K562 (cell line): ENCODE measurements around the gene TTC31. TPM values are rescaled to one million over a fixed set of nuclear protein-coding genes. Genes with fewer than 3 reads are reported as not detected.

Experiments
- BHLHE40 ChIP-seq: IDR thresholded peaks from 2 replicates; pipeline ENCODE4 v1.6.1; 2011; ENCODE audit warnings: low read length, improper control_type of control experiment
- EHMT2 ChIP-seq: fragments of 450-650 bp; IDR thresholded peaks from 2 replicates; pipeline ENCODE4 v1.6.1; 2018; ENCODE audit warnings: antibody characterized with exemption
- GABPA ChIP-seq: fragments of 200-800 bp; sonication (Bioruptor generic); conservative IDR thresholded peaks from 2 replicates; pipeline ENCODE4 v1.6.1; 2016; ENCODE audit warnings: low read depth, missing genetic modification characterization, missing compliant biosample characterization
- HES1 ChIP-seq: fragments of 450-650 bp; IDR thresholded peaks from 2 replicates; pipeline ENCODE4 v1.6.1; 2016; ENCODE audit warnings: low read depth, mild to moderate bottlenecking, moderate library complexity
- ILK ChIP-seq: fragments of 450-650 bp; IDR thresholded peaks from 2 replicates; pipeline ENCODE4 v1.6.1; 2016; ENCODE audit warnings: missing genetic modification characterization, low read depth, mild to moderate bottlenecking, missing compliant biosample characterization, moderate library complexity, borderline replicate concordance
- KDM4B ChIP-seq, 2 experiments: fragments of 450-650 bp in 1 of 2; sonication (generic) in 1 of 2; IDR thresholded peaks; 2 replicates each; pipeline ENCODE4 v1.6.1; 2016 to 2017; ENCODE audit warnings: borderline replicate concordance in 2 of 2, antibody characterized with exemption in 1 of 2, low read depth in 1 of 2, mild to moderate bottlenecking in 1 of 2
- PKNOX1 ChIP-seq: fragments of 450-650 bp; IDR thresholded peaks from 2 replicates; pipeline ENCODE4 v1.6.1; 2016
- PRMT5 ChIP-seq: sonication (generic); formaldehyde crosslinking; IDR thresholded peaks from 2 replicates; pipeline ENCODE4 v1.5.0; 2020; ENCODE audit warnings: missing genetic modification reagents
- REST ChIP-seq, 2 experiments: fragments of 450-650 bp; formaldehyde crosslinking in 1 of 2; IDR thresholded peaks; 2 replicates each; pipeline versions ENCODE4 v1.4.0 to v1.6.1; 2014 to 2020; ENCODE audit warnings: mild to moderate bottlenecking in 2 of 2, borderline replicate concordance in 1 of 2, low read depth in 1 of 2
- TAF1 ChIP-seq: IDR thresholded peaks from 2 replicates; pipeline ENCODE4 v1.6.1; 2011; ENCODE audit warnings: mild to moderate bottlenecking, low read length, moderate library complexity; ENCODE audit not compliant: insufficient read depth, control insufficient read depth, severe bottlenecking; ENCODE audit errors: extremely low read depth
- YY1 ChIP-seq, 3 experiments: IDR thresholded peaks; 2 replicates each; pipeline ENCODE4 v1.6.1; 2011; ENCODE audit warnings: low read length in 2 of 3, mild to moderate bottlenecking in 2 of 3, moderate library complexity in 2 of 3, borderline replicate concordance in 1 of 3, control low read depth in 1 of 3, low read depth in 1 of 3; ENCODE audit not compliant: insufficient read depth in 3 of 3, insufficient replicate concordance in 2 of 3, control insufficient read depth in 1 of 3, insufficient read length in 1 of 3; ENCODE audit errors: extremely low read depth in 1 of 3
- ZNF174 ChIP-seq: fragments of 250-450 bp; sonication (Bioruptor Pico); IDR thresholded peaks from 2 replicates; pipeline ENCODE4 v1.4.0; 2020; ENCODE audit warnings: mild to moderate bottlenecking
- ZNF766 ChIP-seq: fragments of 200-800 bp; sonication (Bioruptor generic); conservative IDR thresholded peaks from 2 replicates; pipeline ENCODE4 v1.6.1; 2016; ENCODE audit warnings: missing genetic modification characterization, missing compliant biosample characterization
- polyA plus RNA-seq, 8 experiments: library from polyadenylated mRNA; depleted of rRNA in 4 of 8; stranded (reverse) in 5 of 8; unstranded in 3 of 8; fragments of >200 nt; fragmentation: Nextera tagmentation in 2 of 8; fragmentation: Illumina TruSeq in 1 of 8; extraction: Ambion mirVana in 2 of 8; extraction: Trizol in 1 of 8; gene quantifications; 2 replicates each; pipeline versions ENCODE4 v1.2.1 to v1.2.3, GENCODE V29; 2011 to 2014; ENCODE audit warnings: inconsistent platforms in 1 of 8, missing spikeins in 1 of 8
- total RNA-seq, 7 experiments: library from RNA; depleted of rRNA in 6 of 7; stranded (reverse); fragments of >200 nt in 6 of 7; fragmentation: Illumina TruSeq in 2 of 7; extraction: Trizol in 2 of 7; gene quantifications; 2 replicates each; pipeline versions ENCODE4 v1.2.1 to v1.2.3, GENCODE V29; 2011 to 2021; ENCODE audit warnings: low replicate concordance in 1 of 7

Gene TTC31
- total and polyA plus RNA-seq, 9 of the 15 experiments (the other 6 are each of a cell fraction or from before 2014, with no cell fraction given) = 4.7 to 30.5 (median 15.9) TPM

- 0 out of 2 replicates have a peak, but pooled peaks have one; percentile 2 for TF ChIP-seq HES1
- TF ChIP-seq ZNF766 = 0 out of 2 replicates have a peak, but pooled peaks have one; percentile 48
- TF ChIP-seq GABPA (tag) = peak; percentile 3; the same call in 1 of the 2 replicates
- no peak for TF ChIP-seq EHMT2
- TF ChIP-seq ZNF174 = no peak
- no peak for TF ChIP-seq ILK (tag)
- TF ChIP-seq PKNOX1 = peak; percentile 3
- TF ChIP-seq REST (IDR thresholded peaks at IDR 0.05; ENCODE audit: borderline replicate concordance) = peak; percentile 42; the same call in 1 of the 2 replicates
- TF ChIP-seq REST (CRISPR knock-in tag; IDR thresholded peaks at IDR 0.05; ENCODE audit: low read depth) = peak; percentile 3; the same call in 1 of the 2 replicates
- TF ChIP-seq BHLHE40 = 0 out of 2 replicates have a peak, but pooled peaks have one; percentile 4
- TF ChIP-seq TAF1 = peak; percentile 7
- TF ChIP-seq PRMT5 = no peak
- TF ChIP-seq YY1 (IDR thresholded peaks at IDR 0.05; ENCODE audit: borderline replicate concordance in 1 of 3, control insufficient read depth in 1 of 3, extremely low read depth in 1 of 3, insufficient read depth in 3 of 3, insufficient read length in 1 of 3, insufficient replicate concordance in 2 of 3, low read depth in 1 of 3, low read length in 2 of 3) = peak in 2 of 3 experiments; percentile 24 to 78
- TF ChIP-seq KDM4B (IDR thresholded peaks at IDR 0.05; ENCODE audit: borderline replicate concordance in 2 of 2, low read depth in 1 of 2) = no peak
Observed at GRCh38 chr2:74503506-74504475, 20.9 kb downstream of the TTC31 start (continued).
